H1 (cell line): Measurements from ENCODE around the gene PRSS21. TPM values are rescaled to one million over a fixed set of nuclear protein-coding genes. Genes with fewer than 3 reads are reported as not detected.

Source experiments
- BRCA1 ChIP-seq: IDR thresholded peaks from 2 replicates; pipeline ENCODE4 v1.6.1; 2012; ENCODE audit warnings: low read depth, low read length, improper control_type of control experiment
- CHD7 ChIP-seq: fragments of 300-600 bp; sonication (generic); IDR thresholded peaks from 2 replicates; pipeline ENCODE4 v1.7.1; 2012; ENCODE audit warnings: low read length, moderate library complexity, mild to moderate bottlenecking, inconsistent platforms; ENCODE audit not compliant: insufficient replicate concordance
- JUND ChIP-seq: IDR thresholded peaks from 2 replicates; pipeline ENCODE4 v1.6.1; 2011; ENCODE audit warnings: mild to moderate bottlenecking, improper control_type of control experiment, low read length
- KDM5A ChIP-seq: fragments of 200-600 bp; IDR thresholded peaks from 2 replicates; pipeline ENCODE4 v1.7.1; 2012; ENCODE audit warnings: mild to moderate bottlenecking, low read length, inconsistent platforms, mixed read lengths
- RBBP5 ChIP-seq: IDR thresholded peaks from 2 replicates; pipeline ENCODE4 v1.7.1; 2012; ENCODE audit warnings: low read depth, mild to moderate bottlenecking, inconsistent platforms, low read length, moderate library complexity, borderline replicate concordance
- RNF2 ChIP-seq: fragments of 200-900, 300-1000 bp; sonication (generic); IDR thresholded peaks from 2 replicates; pipeline ENCODE4 v1.7.1; 2016; ENCODE audit warnings: borderline replicate concordance, low read depth, mild to moderate bottlenecking, antibody characterized with exemption, low read length; ENCODE audit not compliant: poor library complexity, severe bottlenecking; ENCODE audit errors: missing control alignments
- SUZ12 ChIP-seq: fragments of 200-600 bp; sonication (generic); IDR thresholded peaks from 2 replicates; pipeline ENCODE4 v1.6.1; 2012; ENCODE audit warnings: mild to moderate bottlenecking, inconsistent platforms, low read length, moderate library complexity, mixed read lengths
- polyA plus RNA-seq, 7 experiments: library from polyadenylated mRNA; depleted of rRNA in 3 of 7; stranded (reverse) in 5 of 7; unstranded in 2 of 7; fragments of >200 nt in 5 of 7; fragments of 200-250 nt in 2 of 7; gene quantifications; 1 replicate in 5 of 7; 2 replicates in 1 of 7; 4 replicates in 1 of 7; pipeline versions ENCODE4 v1.2.1 to v1.2.3, GENCODE V29; 2011 to 2013; ENCODE audit warnings: missing spikeins in 2 of 7, mixed read lengths in 2 of 7
- total RNA-seq: library from RNA; stranded (reverse); fragmentation: NEBNext Ultra II Directional; extraction: Animal tissue kit (Norgen Biotek cat#: 25700); gene quantifications from 2 replicates; pipeline ENCODE4 v1.2.1, GENCODE V29; 2021

The PRSS21 gene
- total and polyA plus RNA-seq, 2 of the 8 experiments (the other 6 are each of a cell fraction or from before 2014, with no cell fraction given), result 0.76 to 1.0 TPM

- TF ChIP-seq RNF2 (no peak), SUZ12 (no peak), BRCA1 (no peak), RBBP5 (no peak), CHD7 (no peak), JUND (no peak), KDM5A (no peak)
Observed at GRCh38 chr16:2786826-2787151, 30.2 kb upstream of the PRSS21 start (continued).
